H1 (cell line): Measurements from ENCODE around the gene FBXO17. TPM values are rescaled to one million over a fixed set of nuclear protein-coding genes. Genes with fewer than 3 reads are reported as not detected.

Experiments
- CTCF ChIA-PET: fragments of 300-600 bp; sonication (Branson Sonifier 250); formaldehyde crosslinking; loops from one replicate; lab custom pipeline; 2021; ENCODE audit not compliant: partially characterized antibody; lab: Charles Lee
- POLR2A ChIA-PET: fragments of 300-600 bp; sonication (Branson Sonifier 250); formaldehyde crosslinking; loops from one replicate; lab custom pipeline; 2021; ENCODE audit warnings: inconsistent platforms; ENCODE audit not compliant: partially characterized antibody; lab: Charles Lee
- DNase-seq, 2 experiments: peaks; one replicate each; pipeline versions ENCODE4 v3.0.0 to v3.0.0-alpha.2; 2010 to 2022; ENCODE audit warnings: low spot score in 2 of 2, low read depth in 1 of 2, mixed read lengths in 1 of 2
- FAIRE-seq: peaks from 2 replicates; lab custom pipeline; 2011; peaks lifted over from hg19 to GRCh38; lab: Jason Lieb, UNC
- H2AFZ ChIP-seq: 2 replicates; pipeline ENCODE4 v1.8.1; 2012; ENCODE audit warnings: low read length, inconsistent platforms
- H2AK5ac ChIP-seq: 2 replicates; pipeline ENCODE4 v1.6.1; 2013; ENCODE audit warnings: low read depth, low read length
- H2BK120ac ChIP-seq: replicated peaks from 2 replicates; pipeline ENCODE3; 2013; ENCODE audit warnings: low read depth, low read length, inconsistent platforms
- H2BK12ac ChIP-seq: 2 replicates; pipeline ENCODE4 v1.6.1; 2013; ENCODE audit warnings: low read depth, low read length
- H2BK15ac ChIP-seq: 2 replicates; pipeline ENCODE4 v1.6.1; 2013; ENCODE audit warnings: low read length
- H2BK20ac ChIP-seq: 2 replicates; pipeline ENCODE4 v1.6.1; 2013; ENCODE audit warnings: low read length
- H2BK5ac ChIP-seq: 2 replicates; pipeline ENCODE4 v1.6.1; 2013; ENCODE audit warnings: low read depth, low read length
- H3K14ac ChIP-seq: 2 replicates; pipeline ENCODE4 v1.6.1; 2013; ENCODE audit warnings: inconsistent platforms; ENCODE audit not compliant: insufficient read length
- H3K18ac ChIP-seq: 2 replicates; pipeline ENCODE4 v1.6.1; 2013; ENCODE audit warnings: low read length; ENCODE audit errors: extremely low read depth
- H3K23ac ChIP-seq: 2 replicates; pipeline ENCODE4 v1.6.1; 2013; ENCODE audit warnings: inconsistent platforms; ENCODE audit not compliant: insufficient read length
- H3K23me2 ChIP-seq: 2 replicates; pipeline ENCODE4 v1.6.1; 2013; ENCODE audit warnings: low read depth, low read length
- H3K27ac ChIP-seq: 2 replicates; pipeline ENCODE4 v1.6.1; 2011; ENCODE audit warnings: low read depth, low read length, inconsistent platforms
- H3K27me3 ChIP-seq, 4 experiments: replicated peaks in 1 of 4; 1 replicate in 1 of 4; 2 replicates in 3 of 4; pipeline versions ENCODE4 v1.6.1 to v1.8.1; 2011 to 2013; ENCODE audit warnings: low read length in 3 of 4, mild to moderate bottlenecking in 3 of 4, inconsistent platforms in 2 of 4, mixed read lengths in 2 of 4, moderate library complexity in 1 of 4; ENCODE audit not compliant: control insufficient read depth in 3 of 4, insufficient read depth in 3 of 4; ENCODE audit errors: extremely low read depth in 1 of 4
- H3K36me3 ChIP-seq, 4 experiments: 2 replicates each; pipeline versions ENCODE4 v1.6.1 to v1.8.1; 2011 to 2013; ENCODE audit warnings: mild to moderate bottlenecking in 4 of 4, low read length in 3 of 4, moderate library complexity in 2 of 4, control low read depth in 1 of 4, inconsistent platforms in 1 of 4; ENCODE audit not compliant: insufficient read depth in 4 of 4, control insufficient read depth in 2 of 4
- H3K4ac ChIP-seq: replicated peaks from 2 replicates; pipeline ENCODE3; 2013; ENCODE audit warnings: low read length, low read depth, mixed read lengths, inconsistent platforms; ENCODE audit not compliant: insufficient read length
- H3K4me1 ChIP-seq, 4 experiments: replicated peaks in 1 of 4; 1 replicate in 1 of 4; 2 replicates in 3 of 4; pipeline versions ENCODE4 v1.6.1 to v1.8.1; 2011 to 2013; ENCODE audit warnings: low read length in 3 of 4, inconsistent platforms in 2 of 4, mixed read lengths in 1 of 4; ENCODE audit not compliant: insufficient read depth in 4 of 4, control insufficient read depth in 3 of 4
- H3K4me2 ChIP-seq, 2 experiments: 2 replicates each; pipeline versions ENCODE4 v1.6.1 to v1.8.1; 2011 to 2013; ENCODE audit warnings: low read depth in 2 of 2, low read length in 2 of 2, control low read depth in 1 of 2, inconsistent platforms in 1 of 2, mild to moderate bottlenecking in 1 of 2; ENCODE audit not compliant: insufficient read depth in 1 of 2
- H3K4me3 ChIP-seq, 4 experiments: fragments of 200-600, 300-600 bp in 1 of 4; sonication (generic), shearing (Covaris generic), sonication (Bioruptor Twin) in 1 of 4; 2 replicates each; pipeline versions ENCODE4 v1.5.1 to v1.8.1; 2011 to 2016; ENCODE audit warnings: low read length in 4 of 4, low read depth in 3 of 4, control low read depth in 2 of 4, inconsistent platforms in 2 of 4, mild to moderate bottlenecking in 2 of 4, mixed read lengths in 1 of 4, moderate library complexity in 1 of 4; ENCODE audit not compliant: insufficient read depth in 2 of 4; ENCODE audit errors: extremely low read depth in 1 of 4
- H3K56ac ChIP-seq: replicated peaks from 2 replicates; pipeline ENCODE3; 2013; ENCODE audit warnings: low read depth, mild to moderate bottlenecking, mixed read lengths, low read length, inconsistent platforms; ENCODE audit not compliant: insufficient read length
- H3K79me1 ChIP-seq: 2 replicates; pipeline ENCODE4 v1.6.1; 2013; ENCODE audit warnings: low read depth, low read length, control low read depth
- H3K79me2 ChIP-seq, 2 experiments: 2 replicates each; pipeline versions ENCODE4 v1.6.1 to v1.8.1; 2012 to 2013; ENCODE audit warnings: low read length in 2 of 2, mild to moderate bottlenecking in 2 of 2, inconsistent platforms in 1 of 2; ENCODE audit not compliant: insufficient read depth in 2 of 2, control insufficient read depth in 1 of 2
- H3K9ac ChIP-seq, 4 experiments: replicated peaks in 1 of 4; 1 replicate in 1 of 4; 2 replicates in 3 of 4; pipeline versions ENCODE4 v1.6.1 to v1.8.1; 2011 to 2013; ENCODE audit warnings: low read depth in 3 of 4, low read length in 3 of 4, control low read depth in 2 of 4, mild to moderate bottlenecking in 2 of 4, moderate library complexity in 2 of 4, inconsistent platforms in 1 of 4; ENCODE audit errors: extremely low read depth in 1 of 4
- H3K9me3 ChIP-seq, 2 experiments: 2 replicates each; pipeline versions ENCODE4 v1.6.1 to v1.8.1; 2012 to 2013; ENCODE audit warnings: mild to moderate bottlenecking in 2 of 2, moderate library complexity in 2 of 2, control low read depth in 1 of 2, inconsistent platforms in 1 of 2, low read depth in 1 of 2, low read length in 1 of 2, mixed read lengths in 1 of 2; ENCODE audit not compliant: insufficient read depth in 2 of 2
- H4K20me1 ChIP-seq, 2 experiments: replicated peaks in 1 of 2; 2 replicates each; pipeline versions ENCODE3 to v1.8.1; 2011 to 2013; ENCODE audit warnings: inconsistent platforms in 2 of 2, low read length in 2 of 2, mild to moderate bottlenecking in 1 of 2; ENCODE audit not compliant: insufficient read depth in 2 of 2, control insufficient read depth in 1 of 2
- H4K5ac ChIP-seq: 2 replicates; pipeline ENCODE4 v1.6.1; 2013; ENCODE audit warnings: low read length, low read depth, mixed read lengths, inconsistent platforms; ENCODE audit not compliant: insufficient read length
- H4K8ac ChIP-seq: 2 replicates; pipeline ENCODE4 v1.8.0; 2013; ENCODE audit warnings: mild to moderate bottlenecking, moderate library complexity, low read length, inconsistent platforms; ENCODE audit not compliant: insufficient read depth; ENCODE audit errors: extremely low read depth
- H4K91ac ChIP-seq: replicated peaks from 2 replicates; pipeline ENCODE3; 2013; ENCODE audit warnings: low read length, mixed read lengths, inconsistent platforms; ENCODE audit not compliant: insufficient read length
- WGBS, 2 experiments: shearing (Covaris generic) in 1 of 2; methylation state at CpG; one replicate each; pipeline versions ENCODE4 v1.1.6 to v1.1.7; 2013 to 2015; ENCODE audit warnings: low lambda C conversion rate in 2 of 2, mixed read lengths in 2 of 2, inconsistent platforms in 1 of 2, low coverage in 1 of 2, missing lambda C conversion rate in 1 of 2; ENCODE audit not compliant: insufficient replicate concordance in 2 of 2, insufficient coverage in 1 of 2, insufficient read length in 1 of 2; ENCODE audit errors: extremely low coverage in 1 of 2, missing lambda C conversion rate in 1 of 2; 5-methylcytosine and 5-hydroxymethylcytosine counted together
- polyA plus RNA-seq, 7 experiments: library from polyadenylated mRNA; depleted of rRNA in 3 of 7; stranded (reverse) in 5 of 7; unstranded in 2 of 7; fragments of >200 nt in 5 of 7; fragments of 200-250 nt in 2 of 7; gene quantifications; 1 replicate in 5 of 7; 2 replicates in 1 of 7; 4 replicates in 1 of 7; pipeline versions ENCODE4 v1.2.1 to v1.2.3, GENCODE V29; 2011 to 2013; ENCODE audit warnings: missing spikeins in 2 of 7, mixed read lengths in 2 of 7
- total RNA-seq: library from RNA; stranded (reverse); fragmentation: NEBNext Ultra II Directional; extraction: Animal tissue kit (Norgen Biotek cat#: 25700); gene quantifications from 2 replicates; pipeline ENCODE4 v1.2.1, GENCODE V29; 2021

Gene FBXO17
- total and polyA plus RNA-seq, 2 of the 8 experiments (the other 6 are each of a cell fraction or from before 2014, with no cell fraction given) = 11.7 to 15.3 TPM

DNA sequence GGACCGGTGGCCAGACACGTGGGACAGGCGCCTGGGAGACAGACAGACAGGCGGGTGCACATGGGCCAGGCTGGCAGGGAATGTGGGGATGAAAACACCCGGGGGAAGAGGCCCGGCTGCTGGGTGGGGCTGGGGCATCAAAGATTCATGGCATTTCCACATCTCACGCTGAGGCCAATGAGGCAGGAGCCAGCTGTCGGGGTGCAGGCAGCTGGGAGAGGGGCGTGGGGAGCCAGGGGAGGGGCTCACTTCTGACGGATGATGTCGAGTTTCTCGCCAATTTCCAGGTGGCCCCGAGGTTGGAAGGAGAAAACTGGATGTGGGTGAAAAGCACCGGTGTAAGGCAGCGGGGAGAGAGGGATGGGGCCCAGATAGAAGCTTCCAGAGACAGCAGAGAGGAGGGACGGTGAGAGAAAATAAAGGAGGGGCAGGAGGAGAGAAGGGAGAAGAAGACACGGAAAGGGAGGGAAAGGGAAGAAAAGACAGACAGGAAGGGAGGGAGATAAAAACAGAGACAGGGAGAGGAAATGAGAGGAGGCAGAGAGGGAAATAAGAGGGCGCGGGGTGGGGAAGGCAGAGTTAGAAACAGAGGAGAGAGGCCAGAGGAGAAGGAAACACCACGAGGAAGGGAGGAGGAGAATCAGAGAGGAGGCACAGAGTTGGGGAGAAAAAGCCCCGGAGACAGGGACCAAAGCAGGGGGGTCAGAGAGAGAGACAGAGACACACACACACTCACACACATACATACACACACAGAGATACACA, 55.5 kb downstream of the FBXO17 start:
- Histone ChIP-seq H3K4ac (no peak overlapping the region), H3K79me2 (no peaks in the 10 kb centered on the region; a peak in 1 of 4 replicates), H2BK15ac (no peak overlapping the region; the same call in 1 of the 2 replicates), H2BK5ac (no peak overlapping the region), H4K8ac (no peak overlapping the region), H3K79me1 (no peaks in the 10 kb centered on the region), H3K4me2 (no peak overlapping the region), H3K9ac (no peak overlapping the region), H2AFZ (no peak overlapping the region), H3K9me3 (no peaks in the 10 kb centered on the region), H2BK20ac (no peak overlapping the region), H3K14ac (no peak overlapping the region), H2AK5ac (no peak overlapping the region; the same call in 1 of the 2 replicates), H4K91ac (no peak overlapping the region), H3K4me1 (no peaks in the 10 kb centered on the region), H2BK12ac (no peak overlapping the region), H3K27ac (no peak overlapping the region), H4K5ac (no peak overlapping the region), H2BK120ac (no peak overlapping the region), H3K36me3 (peaks cover 6 to 35% (median 21%) of the 10 kb centered on the region in 4 experiments), H3K18ac (no peak overlapping the region), H4K20me1 (peaks cover 0 to 10% of the 10 kb centered on the region in 2 experiments), H3K56ac (no peak overlapping the region), H3K4me3 (no peak overlapping the region), H3K27me3 (no peaks in the 10 kb centered on the region), H3K23me2 (peaks cover 6% of the 10 kb centered on the region; the same call in 1 of the 2 replicates), H3K23ac (no peak overlapping the region)
- POLR2A ChIA-PET = interaction anchor here (0.8 to 2.4 kb wide), 6 partner anchors 10 to 197 kb away, joined by 3 to 10 read pairs (median 5); partner anchors contain the start of genes MRPS12, NFKBIB, SARS2 and SIRT2
- FAIRE-seq (no peak), DNase-seq (no peak)
- CTCF ChIA-PET = no interaction called here
- WGBS, 2 experiments = 94% methylated on average over 14 of the region's 21 CpGs; no CpG with 5 or more reads in 1 of the 2 experiments
